K562 (cell line): ENCODE data around the gene CEP57. TPM values are rescaled to one million over a fixed set of nuclear protein-coding genes. Genes with fewer than 3 reads are reported as not detected.

ENCODE experiments used
- ATAC-seq: fragments of 200-7000 bp; cut with Tn5 transposase; 3 replicates; pipeline ENCODE4 v1.9.1; 2020; ENCODE audit warnings: moderate library complexity
- BruUV-seq: library from RNA; stranded (reverse); fragments of 400-500 nt; replicated peaks from 2 replicates; lab custom pipeline; 2021; lab: Mats Ljungman, UMichigan
- CTCF ChIA-PET: fragments of 300-600 bp; formaldehyde crosslinking; extraction: SDS; loops from one replicate; lab custom pipeline; 2021; ENCODE audit warnings: low intra/inter-chr PET ratio; lab: Yijun Ruan, JAX
- POLR2A ChIA-PET: fragments of 300-600, 350-650 bp; sonication (Branson Sonifier 250); formaldehyde crosslinking; extraction: SDS; loops from one replicate; lab custom pipeline; 2021; ENCODE audit warnings: antibody characterized with exemption, inconsistent platforms; lab: Yijun Ruan, JAX
- DNase-seq, 4 experiments: peaks; one replicate each; pipeline versions ENCODE4 v3.0.0 to v3.0.0-alpha.2; 2011 to 2018; ENCODE audit warnings: low spot score in 3 of 4, mixed read lengths in 3 of 4; ENCODE audit errors: extremely low read depth in 1 of 4
- FAIRE-seq: peaks from 2 replicates; lab custom pipeline; 2011; peaks lifted over from hg19 to GRCh38; lab: Jason Lieb, UNC
- H2AFZ ChIP-seq: 2 replicates; pipeline ENCODE4 v1.6.0; 2011; ENCODE audit warnings: low read depth, low read length, control low read depth, inconsistent platforms
- H3K27ac ChIP-seq: fragments of 200-600 bp; 3 replicates; pipeline ENCODE4 v1.8.0; 2011; ENCODE audit warnings: low read depth, mild to moderate bottlenecking, control low read depth, inconsistent platforms, low read length, moderate library complexity, mixed read lengths; ENCODE audit errors: extremely low read depth
- H3K27me3 ChIP-seq, 2 experiments: fragments of 300-600 bp in 1 of 2; 2 replicates in 1 of 2; 3 replicates in 1 of 2; pipeline versions ENCODE4 v1.6.0 to v1.8.0; 2011; ENCODE audit warnings: inconsistent platforms in 2 of 2, low read length in 2 of 2, mild to moderate bottlenecking in 1 of 2, mixed read lengths in 1 of 2, moderate library complexity in 1 of 2; ENCODE audit not compliant: control insufficient read depth in 2 of 2, insufficient read depth in 2 of 2
- H3K36me3 ChIP-seq: fragments of 300-600 bp; 3 replicates; pipeline ENCODE4 v1.8.0; 2011; ENCODE audit warnings: mild to moderate bottlenecking, low read length, inconsistent platforms; ENCODE audit not compliant: control insufficient read depth, insufficient read depth
- H3K4me1 ChIP-seq, 2 experiments: fragments of 200-600 bp in 1 of 2; replicated peaks in 1 of 2; 2 replicates in 1 of 2; 3 replicates in 1 of 2; pipeline versions ENCODE4 v1.5.1 to v1.8.0; 2011; ENCODE audit warnings: inconsistent platforms in 2 of 2, low read length in 2 of 2, mild to moderate bottlenecking in 1 of 2, mixed read lengths in 1 of 2, moderate library complexity in 1 of 2; ENCODE audit not compliant: control insufficient read depth in 2 of 2, insufficient read depth in 2 of 2
- H3K4me2 ChIP-seq: 2 replicates; pipeline ENCODE4 v1.6.1; 2011; ENCODE audit warnings: low read length, control low read depth, inconsistent platforms, mixed read lengths; ENCODE audit not compliant: insufficient read depth
- H3K4me3 ChIP-seq: fragments of 200-600 bp; sonication (generic), shearing (Covaris generic); 2 replicates; pipeline ENCODE4 v1.5.1; 2016; ENCODE audit warnings: control low read depth, inconsistent platforms
- H3K79me2 ChIP-seq: fragments of 200-600 bp; 3 replicates; pipeline ENCODE4 v1.8.0; 2011; ENCODE audit warnings: low read length, inconsistent platforms; ENCODE audit not compliant: control insufficient read depth, insufficient read depth
- H3K9ac ChIP-seq, 2 experiments: 2 replicates each; pipeline versions ENCODE4 v1.6.0 to v1.6.1; 2011; ENCODE audit warnings: low read depth in 2 of 2, low read length in 2 of 2, control low read depth in 1 of 2, inconsistent platforms in 1 of 2, mild to moderate bottlenecking in 1 of 2, mixed read lengths in 1 of 2; ENCODE audit not compliant: insufficient read depth in 1 of 2
- H3K9me1 ChIP-seq: one replicate; pipeline ENCODE4 v1.6.0; 2011; ENCODE audit warnings: inconsistent platforms, mild to moderate bottlenecking, low read length, moderate library complexity; ENCODE audit not compliant: control insufficient read depth, insufficient read depth
- H3K9me3 ChIP-seq: replicated peaks from 2 replicates; pipeline ENCODE4 v1.5.1; 2011; ENCODE audit warnings: low read depth, low read length, inconsistent platforms; ENCODE audit not compliant: control insufficient read depth, insufficient read depth
- H4K20me1 ChIP-seq: replicated peaks from 2 replicates; pipeline ENCODE4 v1.6.1; 2011; ENCODE audit warnings: low read length, inconsistent platforms, mixed read lengths; ENCODE audit not compliant: control insufficient read depth, insufficient read depth
- KLF1 ChIP-seq: fragments of 450-650 bp; IDR thresholded peaks from 2 replicates; pipeline ENCODE4 v1.6.1; 2016; ENCODE audit warnings: missing genetic modification characterization, missing compliant biosample characterization
- OTX1 ChIP-seq: fragments of 450-650 bp; formaldehyde crosslinking; IDR thresholded peaks from 2 replicates; pipeline ENCODE4 v1.4.0; 2022; ENCODE audit warnings: mild to moderate bottlenecking
- TAL1 ChIP-seq: fragments of 450-650 bp; IDR thresholded peaks from 2 replicates; pipeline ENCODE4 v1.6.1; 2016; ENCODE audit warnings: mild to moderate bottlenecking
- THRAP3 ChIP-seq: fragments of 450-650 bp; IDR thresholded peaks from 2 replicates; pipeline ENCODE4 v1.6.1; 2016; ENCODE audit warnings: mild to moderate bottlenecking, inconsistent platforms, borderline replicate concordance
- ZNF239 ChIP-seq: fragments of 250-450 bp; sonication (Bioruptor Pico); IDR thresholded peaks from 2 replicates; pipeline ENCODE4 v1.4.0; 2020; ENCODE audit warnings: mild to moderate bottlenecking
- WGBS: fragments of 100-300 bp; shearing (Covaris generic); methylation state at CpG from one replicate; pipeline ENCODE4 v1.1.6; 2016; ENCODE audit warnings: low coverage, mixed read lengths; ENCODE audit not compliant: insufficient coverage; ENCODE audit errors: missing lambda C conversion rate; 5-methylcytosine and 5-hydroxymethylcytosine counted together
- in situ Hi-C: fragments of 300-500 bp; cut with MboI; formaldehyde crosslinking; loops from 4 replicates; pipeline ENCODE4 v1.15.0; 2018; ENCODE audit warnings: inconsistent platforms, mixed read lengths
- intact Hi-C: fragments of 100-400 bp; cut with micrococcal nuclease; formaldehyde crosslinking; loops from 2 replicates; pipeline ENCODE4 v1.14.2; 2022
- polyA plus RNA-seq, 8 experiments: library from polyadenylated mRNA; depleted of rRNA in 4 of 8; stranded (reverse) in 5 of 8; unstranded in 3 of 8; fragments of >200 nt; fragmentation: Nextera tagmentation in 2 of 8; fragmentation: Illumina TruSeq in 1 of 8; extraction: Ambion mirVana in 2 of 8; extraction: Trizol in 1 of 8; gene quantifications; 2 replicates each; pipeline versions ENCODE4 v1.2.1 to v1.2.3, GENCODE V29; 2011 to 2014; ENCODE audit warnings: inconsistent platforms in 1 of 8, missing spikeins in 1 of 8
- total RNA-seq, 7 experiments: library from RNA; depleted of rRNA in 6 of 7; stranded (reverse); fragments of >200 nt in 6 of 7; fragmentation: Illumina TruSeq in 2 of 7; extraction: Trizol in 2 of 7; gene quantifications; 2 replicates each; pipeline versions ENCODE4 v1.2.1 to v1.2.3, GENCODE V29; 2011 to 2021; ENCODE audit warnings: low replicate concordance in 1 of 7
- TF ChIP-seq, protein P1 (sequence below): fragments of 450-650 bp; formaldehyde crosslinking; conservative IDR thresholded peaks from 2 replicates; pipeline ENCODE4 v1.4.0; 2022; ENCODE audit warnings: mild to moderate bottlenecking, missing genetic modification characterization
- TF ChIP-seq, protein P2 (sequence below): fragments of 450-650 bp; formaldehyde crosslinking; IDR thresholded peaks from 2 replicates; pipeline ENCODE4 v1.4.0; 2022; ENCODE audit warnings: missing genetic modification characterization
- TF ChIP-seq, protein P3 (sequence below), 2 experiments: fragments of 450-650 bp; IDR thresholded peaks; 2 replicates each; pipeline ENCODE4 v1.6.1; 2016

The CEP57 gene
- total and polyA plus RNA-seq, 9 of the 15 experiments (the other 6 are each of a cell fraction or from before 2014, with no cell fraction given) = 25.1 to 88.1 (median 65.2) TPM

DNA sequence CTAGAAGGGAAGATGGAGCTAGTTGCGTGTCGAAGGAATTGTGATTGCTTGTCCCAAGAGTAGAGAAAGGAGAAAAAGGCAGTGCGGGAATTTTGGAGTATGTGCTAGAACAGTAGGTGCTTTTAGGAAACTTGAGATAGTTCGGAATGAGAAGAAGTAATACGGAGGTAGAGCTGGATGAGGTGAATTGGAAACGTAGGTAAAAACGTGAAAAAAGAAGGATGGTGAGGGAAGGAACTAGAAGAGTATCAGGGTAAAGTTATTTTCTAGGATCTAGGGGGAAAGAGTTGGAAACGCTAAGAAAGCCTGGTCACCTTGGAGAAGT is 1.4 kb downstream of the CEP57 start:
- ChIA-PET POLR2A (interaction anchor here (0.7 to 3.8 kb wide), 7 partner anchors 9 to 550 kb away, joined by 3 to 20 read pairs (median 4); no protein-coding TSS in a partner anchor), CTCF (no interaction called here)
- Histone ChIP-seq H3K79me2 (peaks cover 89% of the 10 kb centered on the region), H3K9me3 (no peaks in the 10 kb centered on the region), H3K4me1 (peaks cover 4 to 14% of the 10 kb centered on the region in 2 experiments; a peak in 4 of 5 replicates), H2AFZ (0 out of 2 replicates have a peak overlapping the region, but pooled peaks have one; percentile 95), H3K9ac (peak overlapping the region; percentile 46 to 99), H3K36me3 (peaks cover 34% of the 10 kb centered on the region), H3K4me2 (peak overlapping the region; percentile 95), H3K27ac (peak overlapping the region; percentile 99), H3K27me3 (no peaks in the 10 kb centered on the region), H3K4me3 (peak overlapping the region; percentile 88), H3K9me1 (no peaks in the 10 kb centered on the region), H4K20me1 (peaks cover 6% of the 10 kb centered on the region; the same call in 1 of the 2 replicates)
- ATAC-seq (no peak), DNase-seq (no peak), FAIRE-seq (no peak)
- in situ Hi-C loops (no loop called here), intact Hi-C loops (loop anchor here (5.0 kb wide), 1 partner anchor 451 kb away; no protein-coding TSS in a partner anchor)
- 0% methylated on average over 8 of the region's 8 CpGs for WGBS
- BruUV-seq = no TSS peak
- TF ChIP-seq TAL1 = 0 out of 2 replicates have a peak, but pooled peaks have one; percentile 3
- 0 out of 2 replicates have a peak, but pooled peaks have one; percentile 43 for TF ChIP-seq THRAP3
- TF ChIP-seq KLF1 (tag) = no peak
- TF ChIP-seq OTX1 (CRISPR knock-in tag) = 0 out of 2 replicates have a peak, but pooled peaks have one; percentile 33
- TF ChIP-seq ZNF239 (CRISPR knock-in tag) = no peak
- TF ChIP-seq, protein P1, sequence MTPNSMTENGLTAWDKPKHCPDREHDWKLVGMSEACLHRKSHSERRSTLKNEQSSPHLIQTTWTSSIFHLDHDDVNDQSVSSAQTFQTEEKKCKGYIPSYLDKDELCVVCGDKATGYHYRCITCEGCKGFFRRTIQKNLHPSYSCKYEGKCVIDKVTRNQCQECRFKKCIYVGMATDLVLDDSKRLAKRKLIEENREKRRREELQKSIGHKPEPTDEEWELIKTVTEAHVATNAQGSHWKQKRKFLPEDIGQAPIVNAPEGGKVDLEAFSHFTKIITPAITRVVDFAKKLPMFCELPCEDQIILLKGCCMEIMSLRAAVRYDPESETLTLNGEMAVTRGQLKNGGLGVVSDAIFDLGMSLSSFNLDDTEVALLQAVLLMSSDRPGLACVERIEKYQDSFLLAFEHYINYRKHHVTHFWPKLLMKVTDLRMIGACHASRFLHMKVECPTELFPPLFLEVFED (CRISPR knock-in tag) = peak; percentile 80; the same call in 1 of the 2 replicates
- TF ChIP-seq, protein P2, sequence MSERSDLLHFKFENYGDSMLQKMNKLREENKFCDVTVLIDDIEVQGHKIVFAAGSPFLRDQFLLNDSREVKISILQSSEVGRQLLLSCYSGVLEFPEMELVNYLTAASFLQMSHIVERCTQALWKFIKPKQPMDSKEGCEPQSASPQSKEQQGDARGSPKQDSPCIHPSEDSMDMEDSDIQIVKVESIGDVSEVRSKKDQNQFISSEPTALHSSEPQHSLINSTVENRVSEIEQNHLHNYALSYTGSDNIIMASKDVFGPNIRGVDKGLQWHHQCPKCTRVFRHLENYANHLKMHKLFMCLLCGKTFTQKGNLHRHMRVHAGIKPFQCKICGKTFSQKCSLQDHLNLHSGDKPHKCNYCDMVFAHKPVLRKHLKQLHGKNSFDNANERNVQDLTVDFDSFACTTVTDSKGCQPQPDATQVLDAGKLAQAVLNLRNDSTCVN (CRISPR knock-in tag) = 0 out of 2 replicates have a peak, but pooled peaks have one; percentile 49
- TF ChIP-seq, protein P3, sequence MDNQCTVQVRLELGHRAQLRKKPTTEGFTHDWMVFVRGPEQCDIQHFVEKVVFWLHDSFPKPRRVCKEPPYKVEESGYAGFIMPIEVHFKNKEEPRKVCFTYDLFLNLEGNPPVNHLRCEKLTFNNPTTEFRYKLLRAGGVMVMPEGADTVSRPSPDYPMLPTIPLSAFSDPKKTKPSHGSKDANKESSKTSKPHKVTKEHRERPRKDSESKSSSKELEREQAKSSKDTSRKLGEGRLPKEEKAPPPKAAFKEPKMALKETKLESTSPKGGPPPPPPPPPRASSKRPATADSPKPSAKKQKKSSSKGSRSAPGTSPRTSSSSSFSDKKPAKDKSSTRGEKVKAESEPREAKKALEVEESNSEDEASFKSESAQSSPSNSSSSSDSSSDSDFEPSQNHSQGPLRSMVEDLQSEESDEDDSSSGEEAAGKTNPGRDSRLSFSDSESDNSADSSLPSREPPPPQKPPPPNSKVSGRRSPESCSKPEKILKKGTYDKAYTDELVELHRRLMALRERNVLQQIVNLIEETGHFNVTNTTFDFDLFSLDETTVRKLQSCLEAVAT (IDR thresholded peaks at IDR 0.05) = peak in 1 of 2 experiments; percentile 58; a peak in 1 of 4 replicates
